Heart left ventricle (tissue), 13 donors: ENCODE results near the gene PLCB2.

Experiments
- CTCF ChIP-seq, 12 donors: fragments of 200-600 bp; sonication (generic) in 4 of 12; IDR thresholded peaks; one replicate each; pipeline versions ENCODE4 v1.5.0 to v1.8.0; 2018 to 2022; ENCODE audit warnings: antibody characterized with exemption in 12 of 12, mild to moderate bottlenecking in 5 of 12
- POLR2A ChIP-seq, 2 donors: fragments of 450-650 bp; IDR thresholded peaks; one replicate each; pipeline ENCODE4 v1.6.1; 2017; ENCODE audit warnings: antibody characterized with exemption in 2 of 2, mild to moderate bottlenecking in 2 of 2, moderate library complexity in 2 of 2
- donor health status: ischemic (EF 13 %, LVEDD 7.1; RV severe dilation, severe dysfunction).
- donor health status: DM: no; HTN: yes; CAD: no.
- donor health status: DM: no; HTN: no; CAD: no.
- donor health status: ischemic (EF 25% LVEDD 6.9; RV normal size, moderate dysfunction).
- donor health status: ischemic (EF 25% LVEDD 5.7; RV mildly dilated, moderate dysfunction).
- donor health status: ischemic (EF 35%, LVEDD 5.7; RV mildly dilated, moderate dysfunction).
- donor health status: nonischemic (EF 11% LVEDD 7.7; RV severe dilation, severe dysfunction).
- donor health status: DM: yes; HTN: yes; CAD: no.
- donor health status: PGD.
- donor health status: ischemic (EF 29% LVEDD 5.4; RV normal size, mild dysfunction).
- donor health status: nonischemic (EF 23%, LVEDD 6.1; RV moderate dilation, normal function).

DNA sequence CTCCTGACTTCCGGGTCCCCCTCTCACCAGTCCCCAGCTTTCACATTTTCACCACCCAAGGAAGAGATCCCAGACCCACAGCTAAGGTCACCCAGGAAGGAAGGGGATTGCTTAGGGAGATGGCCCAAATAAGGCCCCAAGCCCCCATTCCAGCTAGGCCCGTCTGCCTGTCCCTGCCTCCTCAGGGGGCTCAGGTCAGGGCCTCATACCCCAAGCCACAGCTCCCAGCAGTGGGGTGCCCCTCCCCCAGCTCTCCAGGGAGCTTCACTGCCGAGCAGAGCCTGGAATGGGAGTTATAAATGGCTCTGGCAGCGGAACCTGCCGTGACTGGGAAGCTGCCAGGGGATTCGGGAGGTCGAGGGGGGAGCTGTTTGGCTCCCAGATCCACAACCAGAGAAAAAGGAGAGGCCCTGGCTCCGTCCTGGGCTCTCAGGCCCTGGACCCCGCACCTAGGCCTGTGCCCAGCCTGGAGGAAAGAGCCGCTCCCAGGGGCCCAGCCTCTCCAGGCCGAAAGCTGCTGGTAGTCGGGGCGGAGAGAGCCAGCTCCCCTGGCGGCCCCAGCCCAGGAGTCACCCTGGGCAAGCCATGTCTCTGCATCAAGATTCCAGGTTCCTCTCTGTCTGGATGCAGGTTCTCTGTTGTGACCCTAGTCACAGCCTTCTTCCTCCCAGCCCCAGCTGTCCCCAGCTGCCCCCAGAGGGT, 32.5 kb upstream of the PLCB2 start:
- TF ChIP-seq CTCF (IDR thresholded peaks at IDR 0.05) = peak in 2 of 12 donors; percentile 13 to 23
- no peak for TF ChIP-seq POLR2A (IDR thresholded peaks at IDR 0.05)
